Astrocyte (in vitro differentiated cells and primary cell): ENCODE data around the gene PRMT3.

Source experiments
- CTCF ChIP-seq: IDR thresholded peaks from 2 replicates; pipeline ENCODE4 v1.5.1; 2011; ENCODE audit warnings: low read depth, mild to moderate bottlenecking, inconsistent platforms, low read length, moderate library complexity; ENCODE audit not compliant: insufficient read depth
- EZH2 ChIP-seq: IDR thresholded peaks from 2 replicates; pipeline ENCODE4 v1.6.1; 2012; ENCODE audit warnings: mild to moderate bottlenecking, low read length, inconsistent platforms; ENCODE audit not compliant: insufficient read depth

GRCh38 chr11:20403059-20403458, 15.5 kb downstream of the PRMT3 start:
- TF ChIP-seq EZH2 (no peak), CTCF (no peak)
